Stimulated activated naive CD8-positive, alpha-beta T cell treated with anti-CD3 and anti-CD28 coated beads, Interleukin-15, Interleukin-2, amounts not matched to agents 100 ng/mL and 50 ng/mL, for 24 hours (primary cell): ENCODE measurements around the gene SMYD4.

Experiments
- H3K27ac Mint-ChIP-seq: one replicate; pipeline ENCODE4 v1.8.0; 2021; ENCODE audit warnings: mild to moderate bottlenecking, mixed read lengths
- H3K27me3 Mint-ChIP-seq: one replicate; pipeline ENCODE4 v1.8.0; 2021; ENCODE audit warnings: mixed read lengths
- H3K36me3 Mint-ChIP-seq: one replicate; pipeline ENCODE4 v1.8.0; 2021; ENCODE audit warnings: low read depth, mixed read lengths
- H3K4me1 Mint-ChIP-seq: one replicate; pipeline ENCODE4 v1.8.0; 2021; ENCODE audit warnings: low read depth, mixed read lengths
- H3K4me3 Mint-ChIP-seq: one replicate; pipeline ENCODE4 v1.8.0; 2021; ENCODE audit warnings: mild to moderate bottlenecking, mixed read lengths
- H3K9me3 Mint-ChIP-seq: one replicate; pipeline ENCODE4 v1.8.0; 2021; ENCODE audit warnings: mixed read lengths

Gene SMYD4, protein sequence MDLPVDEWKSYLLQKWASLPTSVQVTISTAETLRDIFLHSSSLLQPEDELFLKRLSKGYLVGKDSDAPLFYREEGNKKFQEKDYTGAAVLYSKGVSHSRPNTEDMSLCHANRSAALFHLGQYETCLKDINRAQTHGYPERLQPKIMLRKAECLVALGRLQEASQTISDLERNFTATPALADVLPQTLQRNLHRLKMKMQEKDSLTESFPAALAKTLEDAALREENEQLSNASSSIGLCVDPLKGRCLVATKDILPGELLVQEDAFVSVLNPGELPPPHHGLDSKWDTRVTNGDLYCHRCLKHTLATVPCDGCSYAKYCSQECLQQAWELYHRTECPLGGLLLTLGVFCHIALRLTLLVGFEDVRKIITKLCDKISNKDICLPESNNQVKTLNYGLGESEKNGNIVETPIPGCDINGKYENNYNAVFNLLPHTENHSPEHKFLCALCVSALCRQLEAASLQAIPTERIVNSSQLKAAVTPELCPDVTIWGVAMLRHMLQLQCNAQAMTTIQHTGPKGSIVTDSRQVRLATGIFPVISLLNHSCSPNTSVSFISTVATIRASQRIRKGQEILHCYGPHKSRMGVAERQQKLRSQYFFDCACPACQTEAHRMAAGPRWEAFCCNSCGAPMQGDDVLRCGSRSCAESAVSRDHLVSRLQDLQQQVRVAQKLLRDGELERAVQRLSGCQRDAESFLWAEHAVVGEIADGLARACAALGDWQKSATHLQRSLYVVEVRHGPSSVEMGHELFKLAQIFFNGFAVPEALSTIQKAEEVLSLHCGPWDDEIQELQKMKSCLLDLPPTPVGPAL

DNA sequence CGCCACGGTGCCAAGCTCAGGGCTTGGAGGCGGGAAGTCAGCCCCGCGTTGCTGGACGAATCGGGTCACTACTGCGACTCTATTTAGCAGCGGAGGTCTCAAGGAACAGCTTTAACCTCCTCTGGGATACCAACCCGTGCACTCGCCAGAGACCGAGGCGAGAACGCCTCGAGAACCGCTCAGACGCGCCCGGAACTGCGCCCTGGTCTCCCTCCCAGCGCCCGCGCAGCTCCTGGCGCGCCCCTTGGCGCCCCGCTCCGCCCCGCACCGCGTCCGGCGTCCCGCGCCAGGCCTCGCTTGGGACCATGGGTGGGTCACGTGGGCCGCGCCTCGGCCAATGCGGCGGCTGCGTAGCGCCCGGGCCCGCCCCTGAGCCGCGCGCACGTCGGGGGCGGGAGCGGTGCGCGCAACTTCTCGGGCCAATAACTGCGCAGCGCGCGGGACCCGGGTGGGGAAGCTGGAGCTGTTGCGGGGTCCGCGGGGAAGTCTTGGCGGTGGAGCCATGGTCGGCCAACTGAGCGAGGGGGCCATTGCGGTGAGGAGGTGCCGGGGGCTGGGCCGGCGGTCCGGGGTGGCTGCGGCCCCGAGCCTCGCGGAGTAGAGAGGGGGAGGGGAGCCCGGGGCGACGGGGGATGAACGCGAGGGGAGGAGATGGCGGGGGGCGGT, at the start of gene SMYD4, which contains the start of gene RPA1:
Gene SMYD4, minus strand, starts transcription at position 311 of the 666 bp plus-strand sequence. CDS start 1,908 bp downstream, outside the sequence.
Gene RPA1, plus strand, starts transcription at position 414 of the 666 bp plus-strand sequence. Its CDS starts 89 bp downstream, at position 503.
- peaks cover 48% of the 10 kb centered on the region for H3K36me3 Mint-ChIP-seq
- peak within 1 kb of the TSS; percentile 90 for H3K27ac Mint-ChIP-seq
- H3K4me1 Mint-ChIP-seq, result peaks cover 61% of the 10 kb centered on the region
- no peaks in the 10 kb centered on the region for H3K27me3 Mint-ChIP-seq
- peak within 1 kb of the TSS; percentile 96 for H3K4me3 Mint-ChIP-seq
- no peaks in the 10 kb centered on the region for H3K9me3 Mint-ChIP-seq

DNA sequence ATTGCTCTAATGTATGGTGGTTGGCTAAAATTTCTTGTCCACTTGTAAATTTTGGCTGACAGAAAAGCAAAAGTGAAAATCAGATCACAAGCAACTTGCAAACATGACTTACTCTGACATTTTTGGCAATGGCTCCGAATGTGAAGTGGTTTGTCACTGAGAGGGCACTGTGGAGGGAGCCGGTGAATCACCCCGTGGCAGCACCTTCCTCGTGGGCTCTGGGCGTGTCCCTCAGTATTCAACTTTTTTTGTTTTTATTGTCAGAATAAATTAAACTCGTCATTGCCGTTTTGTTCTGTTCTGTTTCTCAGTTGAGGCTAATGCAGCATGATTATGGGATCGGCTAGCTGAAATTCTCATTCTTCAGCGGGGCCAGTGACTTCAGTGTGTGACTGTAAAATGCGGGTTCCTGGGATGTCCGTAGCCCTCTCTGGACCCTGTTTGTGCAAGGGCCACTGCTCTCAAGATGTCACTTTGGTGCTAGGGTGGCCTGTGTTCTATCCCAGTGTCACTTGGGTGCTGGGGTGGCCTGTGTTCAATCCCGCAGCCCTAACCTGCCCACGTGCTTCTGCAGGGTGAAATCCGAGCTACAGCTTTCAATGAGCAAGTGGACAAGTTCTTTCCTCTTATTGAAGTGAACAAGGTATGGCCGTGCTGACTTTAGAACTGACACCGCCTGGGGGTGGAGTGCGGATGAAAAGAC, 48.9 kb upstream of the SMYD4 start:
- H3K27ac Mint-ChIP-seq, result no peak overlapping the region
- peaks cover 7% of the 10 kb centered on the region for H3K4me1 Mint-ChIP-seq
- H3K9me3 Mint-ChIP-seq, result no peaks in the 10 kb centered on the region
- peaks cover 79% of the 10 kb centered on the region for H3K36me3 Mint-ChIP-seq
- H3K27me3 Mint-ChIP-seq, result no peaks in the 10 kb centered on the region
- no peak overlapping the region for H3K4me3 Mint-ChIP-seq

DNA sequence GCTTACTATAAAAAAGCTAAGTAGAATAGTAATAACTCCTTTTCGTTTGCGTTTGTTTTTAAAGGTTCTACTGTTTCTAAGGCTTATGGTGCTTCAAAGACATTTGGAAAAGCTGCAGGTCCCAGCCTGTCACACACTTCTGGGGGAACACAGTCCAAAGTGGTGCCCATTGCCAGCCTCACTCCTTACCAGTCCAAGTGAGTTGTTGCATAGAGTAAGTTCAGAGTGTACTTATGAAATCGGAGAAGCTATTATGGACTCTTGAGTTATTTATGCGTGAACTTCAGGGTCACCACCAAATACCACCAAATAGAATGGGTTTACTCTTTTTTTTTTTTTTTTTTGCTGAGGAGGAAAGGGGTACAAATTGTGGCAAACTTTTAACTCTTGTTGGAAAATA, 45.9 kb upstream of the SMYD4 start:
- H3K4me1 Mint-ChIP-seq, result peaks cover 37% of the 10 kb centered on the region
- H3K27me3 Mint-ChIP-seq, result no peaks in the 10 kb centered on the region
- no peak overlapping the region for H3K4me3 Mint-ChIP-seq
- no peaks in the 10 kb centered on the region for H3K9me3 Mint-ChIP-seq
- H3K27ac Mint-ChIP-seq, result no peak overlapping the region
- H3K36me3 Mint-ChIP-seq, result peaks cover 85% of the 10 kb centered on the region

DNA sequence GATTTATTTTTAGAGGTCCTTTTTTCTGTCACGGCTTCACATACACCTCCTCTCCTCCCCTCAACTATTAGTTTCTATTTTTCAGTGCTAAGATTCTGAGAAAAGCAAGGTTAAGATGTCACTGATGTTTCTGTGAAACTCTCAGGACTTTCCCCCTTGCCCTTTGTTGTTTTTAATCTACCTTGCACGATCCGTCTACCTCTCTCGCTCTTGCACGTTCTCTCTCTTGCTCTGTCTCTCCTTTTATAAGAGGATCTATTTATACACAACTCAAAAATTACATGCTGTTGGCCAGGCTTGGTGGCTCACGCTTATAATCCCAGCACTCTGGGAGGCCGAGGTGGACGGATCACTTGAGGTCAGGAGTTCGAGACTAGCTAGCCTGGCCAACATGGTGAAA, 43.7 kb upstream of the SMYD4 start:
- Mint-ChIP-seq H3K4me1 (peaks cover 53% of the 10 kb centered on the region), H3K9me3 (no peaks in the 10 kb centered on the region), H3K27ac (peak overlapping the region; percentile 81), H3K27me3 (no peaks in the 10 kb centered on the region), H3K36me3 (peaks cover 71% of the 10 kb centered on the region), H3K4me3 (peak overlapping the region; percentile 39)

DNA sequence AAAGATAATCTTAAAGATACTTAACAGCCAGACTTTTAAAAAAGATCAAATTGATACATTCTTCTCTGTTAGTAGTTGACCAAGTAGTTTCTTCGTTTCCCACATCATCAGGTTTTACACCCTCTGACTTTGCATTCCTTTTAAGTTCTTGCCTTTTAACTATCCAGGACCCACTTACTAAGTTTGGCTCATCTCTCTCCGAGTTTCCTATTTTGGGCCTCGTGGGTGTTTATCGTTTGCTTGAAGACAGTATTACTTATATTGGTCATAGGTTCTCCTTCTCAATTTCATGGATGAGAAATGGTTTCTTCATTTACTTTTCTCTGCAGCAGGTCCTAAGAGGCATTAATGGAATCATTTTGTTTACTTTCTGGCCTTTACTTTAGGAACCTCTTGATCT, 43.3 kb upstream of the SMYD4 start:
- Mint-ChIP-seq H3K27me3 (no peaks in the 10 kb centered on the region), H3K27ac (peak overlapping the region; percentile 81), H3K9me3 (no peaks in the 10 kb centered on the region), H3K4me3 (peak overlapping the region; percentile 39), H3K4me1 (peaks cover 53% of the 10 kb centered on the region), H3K36me3 (peaks cover 67% of the 10 kb centered on the region)

DNA sequence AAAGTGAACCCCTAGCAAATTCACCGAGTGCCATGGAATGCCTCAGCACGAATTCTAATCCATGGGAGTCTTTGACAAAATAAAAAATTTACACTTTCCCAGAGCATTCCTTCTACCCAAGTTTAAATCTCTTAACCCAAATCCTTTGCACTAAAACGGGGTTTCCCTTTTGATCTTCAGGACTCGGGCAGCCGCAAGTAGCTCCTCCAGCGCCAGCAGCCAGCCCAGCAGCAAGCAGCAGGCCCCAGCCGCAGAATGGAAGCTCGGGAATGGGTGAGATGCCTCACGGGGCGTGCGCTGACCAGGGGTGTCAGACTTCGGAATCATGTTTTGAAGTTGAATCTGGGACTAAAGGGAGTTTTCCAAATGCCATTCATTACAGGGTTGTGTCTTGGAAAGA, 42.6 kb upstream of the SMYD4 start:
- Mint-ChIP-seq H3K27ac (peak overlapping the region; percentile 63), H3K4me3 (no peak overlapping the region), H3K9me3 (no peaks in the 10 kb centered on the region), H3K36me3 (peaks cover 67% of the 10 kb centered on the region), H3K27me3 (no peaks in the 10 kb centered on the region), H3K4me1 (peaks cover 53% of the 10 kb centered on the region)

DNA sequence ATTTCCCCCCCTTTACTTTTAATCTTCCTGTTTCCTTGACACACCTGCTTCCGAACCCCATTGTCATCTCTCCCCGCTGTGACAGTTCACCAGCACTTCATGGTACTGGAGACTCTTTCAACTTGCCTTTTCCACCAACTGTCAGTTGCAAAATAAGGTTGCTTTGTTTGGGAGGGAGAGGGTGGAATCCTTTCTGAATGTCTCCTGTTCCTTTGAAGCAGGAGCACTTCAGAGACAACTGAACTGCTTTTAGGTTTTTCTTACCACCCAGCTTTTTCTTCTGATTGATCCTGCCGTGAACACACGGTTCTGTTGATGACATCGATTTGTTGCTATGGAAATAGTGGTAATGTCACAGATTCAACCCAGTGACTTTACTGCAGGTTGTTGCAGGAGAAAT, 42.1 kb upstream of the SMYD4 start:
- Mint-ChIP-seq H3K4me3 (peak overlapping the region; percentile 50), H3K9me3 (no peaks in the 10 kb centered on the region), H3K36me3 (peaks cover 67% of the 10 kb centered on the region), H3K27me3 (no peaks in the 10 kb centered on the region), H3K4me1 (peaks cover 53% of the 10 kb centered on the region), H3K27ac (peak overlapping the region; percentile 63)

DNA sequence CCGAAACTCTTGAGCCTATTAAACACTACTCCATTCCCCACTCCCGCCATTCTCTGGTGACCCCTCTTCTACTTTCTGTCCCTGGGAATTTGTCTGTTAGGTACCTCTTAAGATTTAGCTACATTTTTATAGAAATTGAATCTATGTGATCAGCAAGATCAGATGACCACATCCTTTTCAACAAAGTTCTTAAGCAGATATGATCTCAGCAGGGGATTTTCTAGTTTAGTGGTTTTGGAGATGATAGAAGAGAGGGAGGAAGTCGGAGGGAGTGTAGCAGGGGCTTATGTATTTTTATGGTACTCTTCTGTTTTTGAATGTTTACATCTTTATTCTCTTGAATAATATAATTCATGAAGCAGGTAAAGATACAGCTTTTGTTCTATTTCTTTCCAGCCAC, 40.9 kb upstream of the SMYD4 start:
- H3K4me3 Mint-ChIP-seq, result peak overlapping the region; percentile 48
- peak overlapping the region; percentile 64 for H3K27ac Mint-ChIP-seq
- peaks cover 60% of the 10 kb centered on the region for H3K36me3 Mint-ChIP-seq
- H3K27me3 Mint-ChIP-seq, result no peaks in the 10 kb centered on the region
- H3K4me1 Mint-ChIP-seq, result peaks cover 53% of the 10 kb centered on the region
- no peaks in the 10 kb centered on the region for H3K9me3 Mint-ChIP-seq

DNA sequence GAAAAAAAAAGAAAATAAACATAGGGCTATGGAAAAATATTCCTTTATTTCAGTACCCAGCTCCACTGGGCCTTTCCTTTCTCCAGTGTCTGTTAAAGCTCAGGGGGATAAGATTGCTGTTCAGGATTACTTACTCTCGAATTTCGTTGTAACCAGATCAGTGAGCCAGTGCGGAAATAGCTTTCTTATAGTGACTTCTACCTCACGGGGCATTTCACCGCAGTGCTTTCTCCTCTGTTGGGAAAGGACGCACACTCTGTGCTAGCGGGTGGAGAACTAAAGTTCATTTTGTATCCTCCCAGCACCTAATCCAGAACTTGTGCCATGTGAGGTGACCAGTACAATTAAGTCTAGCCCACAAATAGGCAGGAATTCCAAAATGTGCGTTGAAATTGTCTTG, 38.4 kb upstream of the SMYD4 start:
- no peak overlapping the region for H3K27ac Mint-ChIP-seq
- no peaks in the 10 kb centered on the region for H3K9me3 Mint-ChIP-seq
- H3K36me3 Mint-ChIP-seq, result peaks cover 37% of the 10 kb centered on the region

DNA sequence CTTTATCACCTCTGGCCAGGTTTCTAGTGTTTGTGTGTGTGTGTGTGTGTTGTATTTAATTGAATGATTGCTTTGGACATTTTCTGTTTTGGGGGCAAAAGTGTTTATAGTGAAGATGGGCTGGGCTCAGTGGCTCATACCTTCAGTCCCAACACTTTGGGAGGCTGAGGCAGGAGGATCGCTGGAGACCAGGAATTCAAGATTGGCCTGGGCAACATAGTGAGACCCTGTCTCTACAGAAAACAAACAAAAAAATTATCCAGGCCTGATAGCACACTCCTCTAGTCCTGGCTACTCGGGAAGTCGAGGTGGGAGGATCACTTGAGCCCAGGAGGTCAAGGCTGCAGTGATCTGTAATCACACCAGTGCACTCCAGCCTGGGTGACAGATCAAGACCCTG, 37.6 kb upstream of the SMYD4 start:
- Mint-ChIP-seq H3K4me3 (no peak overlapping the region), H3K9me3 (no peaks in the 10 kb centered on the region), H3K27ac (no peak overlapping the region)

More for the DNA sequence above, 38.4 kb upstream of the SMYD4 start:
- Mint-ChIP-seq H3K27me3 (no peaks in the 10 kb centered on the region), H3K4me3 (no peak overlapping the region), H3K4me1 (peaks cover 42% of the 10 kb centered on the region)

DNA sequence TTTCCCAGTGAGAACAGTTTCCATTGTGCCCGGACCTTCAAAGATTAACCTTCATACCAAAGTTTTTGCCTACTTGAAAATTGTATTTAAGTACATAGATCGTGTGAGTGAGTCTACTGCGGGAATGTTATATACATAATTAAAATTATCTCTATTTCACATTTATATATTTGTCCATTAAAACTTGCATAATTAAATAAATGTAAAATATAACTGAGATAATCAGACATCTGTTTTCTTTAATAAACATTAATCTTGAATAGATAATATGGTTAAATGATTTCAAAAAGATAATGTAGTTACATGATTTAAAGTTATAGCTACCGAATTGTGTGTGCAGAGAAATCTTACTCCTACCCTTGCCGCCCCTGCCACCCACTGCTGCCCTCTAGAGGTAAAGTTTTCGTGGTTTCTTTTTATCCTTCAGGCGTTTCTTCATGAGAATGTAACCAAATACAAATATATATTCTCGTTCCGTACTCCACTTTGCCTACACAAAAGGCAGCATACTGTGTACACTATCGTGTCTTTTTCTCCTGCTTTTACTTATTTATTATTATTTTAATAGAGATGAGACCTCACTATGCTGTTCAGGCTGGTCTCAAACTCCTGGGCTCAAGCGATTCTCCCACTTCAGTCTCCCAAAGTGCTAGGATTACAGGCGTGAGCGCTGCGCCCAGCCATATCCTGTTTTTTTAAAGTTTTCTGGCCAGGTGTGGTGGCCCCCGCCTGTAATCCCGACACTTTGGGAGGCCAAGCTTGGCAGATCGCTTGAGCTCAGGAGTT, 35.7 kb upstream of the SMYD4 start:
- no peak overlapping the region for H3K4me3 Mint-ChIP-seq
- no peak overlapping the region for H3K27ac Mint-ChIP-seq
- H3K9me3 Mint-ChIP-seq, result no peaks in the 10 kb centered on the region
- H3K4me1 Mint-ChIP-seq, result peaks cover 15% of the 10 kb centered on the region
- H3K36me3 Mint-ChIP-seq, result peaks cover 26% of the 10 kb centered on the region
- no peaks in the 10 kb centered on the region for H3K27me3 Mint-ChIP-seq

More for the DNA sequence above, 37.6 kb upstream of the SMYD4 start:
- peaks cover 34% of the 10 kb centered on the region for H3K4me1 Mint-ChIP-seq
- H3K27me3 Mint-ChIP-seq, result no peaks in the 10 kb centered on the region
- H3K36me3 Mint-ChIP-seq, result peaks cover 29% of the 10 kb centered on the region

DNA sequence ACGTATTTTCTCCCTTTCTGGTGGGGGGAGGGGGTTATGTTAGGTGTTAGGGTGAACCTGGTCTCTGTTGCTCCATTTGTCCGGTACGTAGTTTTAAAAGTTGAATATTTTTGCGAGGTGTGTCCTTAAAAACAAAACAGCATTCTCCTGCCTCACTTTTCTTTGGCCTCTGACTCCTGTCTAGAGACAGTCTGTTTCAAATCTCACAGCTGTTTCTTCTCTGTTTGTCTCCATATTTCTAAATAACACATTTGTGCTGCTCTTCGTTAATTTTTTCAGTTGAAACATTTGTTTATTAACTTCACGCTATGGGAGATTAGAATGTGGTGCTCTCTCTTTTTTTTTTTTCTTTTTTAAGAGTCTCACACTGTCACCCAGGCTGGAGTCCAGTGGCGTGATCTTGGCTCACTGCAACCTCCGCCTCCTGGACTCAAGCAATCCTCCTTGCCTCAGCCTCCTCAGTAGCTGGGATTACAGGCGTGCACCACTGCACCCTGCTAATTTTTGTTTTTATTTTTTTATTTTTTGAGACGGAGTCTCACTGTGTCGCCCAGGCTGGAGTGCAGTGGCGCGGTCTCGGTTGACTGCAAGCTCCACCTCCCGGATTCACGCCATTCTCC, 31.8 kb upstream of the SMYD4 start:
- Mint-ChIP-seq H3K27me3 (no peaks in the 10 kb centered on the region), H3K36me3 (peaks cover 16% of the 10 kb centered on the region), H3K27ac (no peak overlapping the region), H3K4me3 (no peak overlapping the region), H3K9me3 (no peaks in the 10 kb centered on the region), H3K4me1 (no peaks in the 10 kb centered on the region)

DNA sequence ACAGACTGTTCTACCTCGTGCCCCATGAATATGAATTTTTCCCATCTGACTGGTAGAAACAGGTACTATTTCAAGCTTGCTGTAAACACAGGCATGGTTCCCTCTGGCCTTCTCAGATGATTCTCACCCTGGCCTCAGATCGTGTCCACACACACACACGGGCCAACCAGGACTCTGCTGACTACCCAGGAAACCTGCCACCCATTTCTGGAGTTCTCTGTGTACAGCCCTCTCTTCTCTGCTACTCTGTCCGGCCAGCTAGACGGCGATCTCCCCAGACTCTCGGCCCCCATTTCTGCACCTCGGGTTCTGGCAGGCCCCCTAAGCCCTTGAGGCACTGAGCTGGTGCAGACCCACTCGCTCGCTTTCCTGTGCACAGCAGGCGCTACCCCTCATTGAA, 31.3 kb upstream of the SMYD4 start:
- no peak overlapping the region for H3K4me3 Mint-ChIP-seq
- H3K4me1 Mint-ChIP-seq, result no peaks in the 10 kb centered on the region
- H3K27ac Mint-ChIP-seq, result no peak overlapping the region
- no peaks in the 10 kb centered on the region for H3K9me3 Mint-ChIP-seq
- peaks cover 16% of the 10 kb centered on the region for H3K36me3 Mint-ChIP-seq
- no peaks in the 10 kb centered on the region for H3K27me3 Mint-ChIP-seq
